ENCODE measurements around the gene TSPAN32. TPM values are rescaled to one million over a fixed set of nuclear protein-coding genes. Genes with fewer than 3 reads are reported as not detected.

The TSPAN32 gene, protein sequence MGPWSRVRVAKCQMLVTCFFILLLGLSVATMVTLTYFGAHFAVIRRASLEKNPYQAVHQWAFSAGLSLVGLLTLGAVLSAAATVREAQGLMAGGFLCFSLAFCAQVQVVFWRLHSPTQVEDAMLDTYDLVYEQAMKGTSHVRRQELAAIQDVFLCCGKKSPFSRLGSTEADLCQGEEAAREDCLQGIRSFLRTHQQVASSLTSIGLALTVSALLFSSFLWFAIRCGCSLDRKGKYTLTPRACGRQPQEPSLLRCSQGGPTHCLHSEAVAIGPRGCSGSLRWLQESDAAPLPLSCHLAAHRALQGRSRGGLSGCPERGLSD
- total RNA-seq (10 to 100 TPM; 16.0 to 26.9 (median 23.3) TPM), polyA plus RNA-seq (10 to 100 TPM in 1 of 2 donors, 1 to 10 TPM in 1; 2.3 to 47.5 TPM)
- long read RNA-seq, donor 1, partial matches to known transcripts: 4 of 25 reads
- long read RNA-seq, donor 1, other reads (novel, unspliced or antisense): 21 of 25 reads
- long read RNA-seq, donor 2, partial matches to known transcripts: 4 of 32 reads
- long read RNA-seq, donor 2, other reads (novel, unspliced or antisense): 25 of 32 reads
- long read RNA-seq, donor 3, partial matches to known transcripts: 5 of 21 reads
- long read RNA-seq, donor 3, other reads (novel, unspliced or antisense): 9 of 21 reads

- peak within 1 kb of the TSS in 9 of 10 donors; percentile 28 to 58 (median 49) for H3K4me3 ChIP-seq
- peaks cover 0 to 14% (median 0%) of the 10 kb centered on the region in 9 donors for H3K36me3 ChIP-seq
- intact Hi-C loops (cut with DNase I): loop anchor here in 9 of 10 donors (2.0 to 10.0 kb wide), 10 partner anchors 73 to 593 kb away; partner anchors contain the start of genes CD81 (in 1 of the 9), CDKN1C (in 1 of the 9) and TSSC4 (in 1 of the 9)
- TF ChIP-seq, protein P1, sequence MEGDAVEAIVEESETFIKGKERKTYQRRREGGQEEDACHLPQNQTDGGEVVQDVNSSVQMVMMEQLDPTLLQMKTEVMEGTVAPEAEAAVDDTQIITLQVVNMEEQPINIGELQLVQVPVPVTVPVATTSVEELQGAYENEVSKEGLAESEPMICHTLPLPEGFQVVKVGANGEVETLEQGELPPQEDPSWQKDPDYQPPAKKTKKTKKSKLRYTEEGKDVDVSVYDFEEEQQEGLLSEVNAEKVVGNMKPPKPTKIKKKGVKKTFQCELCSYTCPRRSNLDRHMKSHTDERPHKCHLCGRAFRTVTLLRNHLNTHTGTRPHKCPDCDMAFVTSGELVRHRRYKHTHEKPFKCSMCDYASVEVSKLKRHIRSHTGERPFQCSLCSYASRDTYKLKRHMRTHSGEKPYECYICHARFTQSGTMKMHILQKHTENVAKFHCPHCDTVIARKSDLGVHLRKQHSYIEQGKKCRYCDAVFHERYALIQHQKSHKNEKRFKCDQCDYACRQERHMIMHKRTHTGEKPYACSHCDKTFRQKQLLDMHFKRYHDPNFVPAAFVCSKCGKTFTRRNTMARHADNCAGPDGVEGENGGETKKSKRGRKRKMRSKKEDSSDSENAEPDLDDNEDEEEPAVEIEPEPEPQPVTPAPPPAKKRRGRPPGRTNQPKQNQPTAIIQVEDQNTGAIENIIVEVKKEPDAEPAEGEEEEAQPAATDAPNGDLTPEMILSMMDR (IDR thresholded peaks at IDR 0.05): no peak
- peak; percentile 17 to 48 (median 42) for ATAC-seq
- peaks cover 18 to 73% (median 35%) of the 10 kb centered on the region in 9 donors for H3K4me1 ChIP-seq
- WGBS, 2 donors: 40 to 41% methylated on average over 16 of the region's 16 CpGs
- H3K9me3 ChIP-seq: no peaks in the 10 kb centered on the region
- DNase-seq: peak; percentile 63 to 77
- H3K27me3 ChIP-seq: no peaks in the 10 kb centered on the region
- H3K27ac ChIP-seq: peak within 1 kb of the TSS; percentile 77 to 96 (median 90)
These were observed at the start of gene TSPAN32, which contains the start of gene C11orf21 for GRCh38 chr11:2301631-2302305. TSPAN32 (plus strand) TSS chr11:2302013; CDS start chr11:2302150, 137 bp downstream. C11orf21 (minus strand) TSS chr11:2301918; CDS start chr11:2301808, 110 bp downstream.

DNA sequence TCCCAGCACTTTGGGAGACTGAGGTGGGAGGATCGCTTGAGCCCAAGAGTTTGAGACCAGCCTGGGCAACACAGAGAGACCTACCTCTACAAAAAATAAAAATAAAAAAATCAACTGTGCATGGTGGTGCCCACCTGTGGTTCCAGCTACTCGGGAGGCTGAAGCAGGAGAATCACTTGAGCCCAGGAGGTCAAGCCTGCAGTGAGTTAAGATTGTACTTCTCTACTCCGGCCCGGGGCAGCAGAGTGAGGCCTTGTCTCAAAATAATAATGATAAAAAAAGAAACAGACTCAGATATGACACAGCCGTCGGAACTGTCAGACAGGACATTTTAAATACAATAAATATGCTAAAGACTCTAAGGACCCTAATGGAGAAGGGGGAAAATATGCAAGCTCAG lies 49.8 kb upstream of the TSPAN32 start:
- WGBS, 2 donors: 68 to 69% methylated on average over 6 of the region's 6 CpGs
- no peaks in the 10 kb centered on the region for H3K4me1 ChIP-seq
- no peak overlapping the region for H3K4me3 ChIP-seq
- peak in 1 of 2 donors; percentile 1 for DNase-seq
- intact Hi-C loops (cut with DNase I): no loop called here
- H3K9me3 ChIP-seq: peaks cover 0 to 17% (median 0%) of the 10 kb centered on the region in 11 donors
- ATAC-seq: no peak
- H3K27ac ChIP-seq: no peak overlapping the region
- peaks cover 0 to 18% (median 6%) of the 10 kb centered on the region in 7 donors for H3K27me3 ChIP-seq
- no peaks in the 10 kb centered on the region for H3K36me3 ChIP-seq
- TF ChIP-seq, protein P1 (IDR thresholded peaks at IDR 0.05): no peak

- DNase-seq (no peak), ATAC-seq (no peak)
- TF ChIP-seq, protein P1 (IDR thresholded peaks at IDR 0.05): no peak
- 86 to 87% methylated on average over 14 of the region's 14 CpGs for WGBS, 2 donors
- Histone ChIP-seq H3K4me3 (no peak overlapping the region), H3K27me3 (peaks cover 0 to 23% (median 16%) of the 10 kb centered on the region in 7 donors), H3K4me1 (no peaks in the 10 kb centered on the region), H3K36me3 (no peaks in the 10 kb centered on the region), H3K27ac (no peak overlapping the region), H3K9me3 (peaks cover 0 to 17% (median 0%) of the 10 kb centered on the region in 11 donors)
- intact Hi-C loops (cut with DNase I): no loop called here
These were observed 45.4 kb upstream of the TSPAN32 start for GRCh38 chr11:2256293-2256913.
